Measurements from ENCODE around the gene SIVA1.

SIVA1 gene

GRCh38 chr14:104805326-104805678 is 52.4 kb downstream of the SIVA1 start:
- no peak for TF ChIP-seq CTCF (IDR thresholded peaks at IDR 0.05; ENCODE audit: borderline replicate concordance, control extremely low read depth, extremely low read depth, insufficient read depth, missing control alignments)
- no peak for DNase-seq (ENCODE audit: low spot score)
- in situ Hi-C loops (cut with MboI; ENCODE audit: low sequenced_read_pairs, unreplicated experiment), result no loop called here

GRCh38 chr14:104805941-104806624 is 53.1 kb downstream of the SIVA1 start:
- in situ Hi-C loops (cut with MboI; ENCODE audit: low sequenced_read_pairs, unreplicated experiment), result no loop called here
- TF ChIP-seq CTCF (IDR thresholded peaks at IDR 0.05; ENCODE audit: borderline replicate concordance, control extremely low read depth, extremely low read depth, insufficient read depth, missing control alignments), result no peak
- no peak for DNase-seq (ENCODE audit: low spot score)

- in situ Hi-C loops (cut with MboI; ENCODE audit: low sequenced_read_pairs, unreplicated experiment), result no loop called here
- no peak for DNase-seq (ENCODE audit: low spot score)
- TF ChIP-seq CTCF (IDR thresholded peaks at IDR 0.05; ENCODE audit: borderline replicate concordance, control extremely low read depth, extremely low read depth, insufficient read depth, missing control alignments), result no peak
These were observed 53.9 kb downstream of the SIVA1 start for GRCh38 chr14:104806625-104807465.

GRCh38 chr14:104808456-104808855 is 55.5 kb downstream of the SIVA1 start:
- no peak for DNase-seq (ENCODE audit: low spot score)
- in situ Hi-C loops (cut with MboI; ENCODE audit: low sequenced_read_pairs, unreplicated experiment), result no loop called here
- no peak for TF ChIP-seq CTCF (IDR thresholded peaks at IDR 0.05; ENCODE audit: borderline replicate concordance, control extremely low read depth, extremely low read depth, insufficient read depth, missing control alignments)
